AG09309 (cell line): ENCODE data around the gene FBN2.

Experiments used
- DNase-seq: peaks from one replicate; pipeline ENCODE4 v3.0.0-alpha.2; 2010; ENCODE audit warnings: low read depth
- H3K4me3 ChIP-seq: 2 replicates; pipeline ENCODE4 v1.5.1; 2011; ENCODE audit warnings: mild to moderate bottlenecking, low read depth, low read length, moderate library complexity; ENCODE audit not compliant: control insufficient read depth
- CTCF ChIP-seq: IDR thresholded peaks from 2 replicates; pipeline ENCODE4 v1.5.1; 2011; ENCODE audit warnings: mild to moderate bottlenecking, low read depth, low read length, inconsistent platforms; ENCODE audit not compliant: insufficient read depth, control insufficient read depth; ENCODE audit errors: missing control alignments

Gene FBN2

GRCh38 chr5:128366147-128366546 is 171.9 kb downstream of the FBN2 start:
- no peak overlapping the region for H3K4me3 ChIP-seq
- no peak for TF ChIP-seq CTCF
- no peak for DNase-seq

- no peak for TF ChIP-seq CTCF
- no peak overlapping the region for H3K4me3 ChIP-seq
- DNase-seq, result no peak
Observed at GRCh38 chr5:128362370-128362769, 175.7 kb downstream of the FBN2 start.

GRCh38 chr5:128358826-128359225 is 179.2 kb downstream of the FBN2 start:
- no peak overlapping the region for H3K4me3 ChIP-seq
- TF ChIP-seq CTCF, result no peak
- DNase-seq, result peak; percentile 16

GRCh38 chr5:128357226-128357625 is 180.8 kb downstream of the FBN2 start:
- DNase-seq, result no peak
- TF ChIP-seq CTCF, result no peak
- H3K4me3 ChIP-seq, result no peak overlapping the region

DNA sequence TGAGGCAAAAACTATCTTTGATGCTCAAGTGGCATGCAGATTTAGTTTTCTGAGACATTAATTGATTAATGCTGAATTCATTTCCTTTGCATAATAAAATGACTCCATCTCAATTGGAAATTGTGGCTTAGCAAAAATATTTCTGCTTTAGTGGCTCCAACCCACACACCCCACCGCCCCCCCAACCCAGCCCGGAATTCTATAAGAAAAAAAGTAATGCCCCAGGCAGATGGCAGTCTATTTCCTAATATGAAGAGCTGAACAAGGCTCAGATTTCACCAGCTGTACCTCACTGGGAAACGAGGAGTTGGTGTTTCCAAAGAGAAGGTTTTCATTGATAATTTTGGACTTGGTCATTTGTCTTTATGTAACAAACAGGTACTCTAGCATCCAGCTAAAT is 182.1 kb downstream of the FBN2 start:
- TF ChIP-seq CTCF, result no peak
- H3K4me3 ChIP-seq, result no peak overlapping the region
- DNase-seq, result no peak

DNA sequence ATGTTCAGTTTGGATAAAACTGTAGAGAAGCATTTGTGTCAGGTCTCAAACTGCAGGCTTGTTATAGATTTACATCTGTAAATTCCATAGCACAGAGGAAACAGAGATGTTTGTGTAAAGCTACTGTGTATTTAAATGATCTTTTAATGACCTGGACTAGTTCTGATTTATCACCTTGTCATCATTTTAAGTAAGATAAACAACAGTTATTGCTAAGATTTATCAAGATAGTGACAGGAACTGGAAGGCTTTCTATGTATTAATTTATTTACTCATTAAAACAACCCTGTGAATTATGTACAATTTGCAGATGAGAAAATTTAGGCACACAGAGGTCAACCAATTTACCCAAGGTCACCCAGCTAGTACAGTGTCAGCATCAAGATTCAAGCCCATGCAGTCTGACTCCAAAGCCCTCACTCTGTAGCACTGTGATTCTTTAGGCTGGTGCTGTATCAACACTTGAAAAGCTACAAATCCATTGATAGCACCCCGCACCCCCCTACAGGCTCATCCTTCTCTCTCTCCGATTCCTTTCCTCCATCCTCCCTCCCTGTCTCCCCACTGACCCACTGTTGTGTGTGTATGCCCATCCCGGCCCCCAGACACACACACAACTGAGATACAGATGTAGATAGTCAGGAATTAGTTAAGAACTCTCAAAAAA is 184.5 kb downstream of the FBN2 start:
- H3K4me3 ChIP-seq, result no peak overlapping the region
- no peak for DNase-seq
- TF ChIP-seq CTCF, result no peak
